ENCODE data around the gene FNDC3B. TPM values are rescaled to one million over a fixed set of nuclear protein-coding genes. Genes with fewer than 3 reads are reported as not detected.

Gene FNDC3B
- total and polyA plus RNA-seq, 9 donors, result 22.1 to 198 (median 108) TPM

DNA sequence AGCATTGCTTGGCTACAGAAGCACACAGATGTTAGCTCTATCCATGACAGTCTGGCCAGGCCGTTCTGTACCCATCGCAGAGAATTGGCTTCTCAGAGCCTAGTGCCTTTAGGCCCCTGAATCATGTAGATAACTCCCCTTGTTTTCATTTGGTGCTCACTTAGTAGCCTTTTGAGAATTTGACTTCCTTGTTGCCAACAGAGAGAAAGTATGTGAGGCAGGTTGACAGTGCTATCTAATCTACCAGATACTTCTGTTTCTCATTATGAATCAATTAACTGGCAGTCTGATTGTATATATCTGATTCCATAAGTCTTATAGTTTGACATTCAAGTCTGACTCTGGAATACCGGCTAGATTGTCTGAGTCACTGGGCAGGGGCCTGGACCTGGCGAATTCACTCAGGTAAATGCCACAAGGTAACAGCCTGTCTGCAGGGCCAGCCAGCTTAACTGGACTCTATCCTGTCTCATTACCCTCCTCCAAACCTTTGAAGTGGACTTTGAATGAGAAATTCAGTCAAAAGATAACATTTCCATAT is 248.6 kb downstream of the FNDC3B start:
- TF ChIP-seq, protein P1, sequence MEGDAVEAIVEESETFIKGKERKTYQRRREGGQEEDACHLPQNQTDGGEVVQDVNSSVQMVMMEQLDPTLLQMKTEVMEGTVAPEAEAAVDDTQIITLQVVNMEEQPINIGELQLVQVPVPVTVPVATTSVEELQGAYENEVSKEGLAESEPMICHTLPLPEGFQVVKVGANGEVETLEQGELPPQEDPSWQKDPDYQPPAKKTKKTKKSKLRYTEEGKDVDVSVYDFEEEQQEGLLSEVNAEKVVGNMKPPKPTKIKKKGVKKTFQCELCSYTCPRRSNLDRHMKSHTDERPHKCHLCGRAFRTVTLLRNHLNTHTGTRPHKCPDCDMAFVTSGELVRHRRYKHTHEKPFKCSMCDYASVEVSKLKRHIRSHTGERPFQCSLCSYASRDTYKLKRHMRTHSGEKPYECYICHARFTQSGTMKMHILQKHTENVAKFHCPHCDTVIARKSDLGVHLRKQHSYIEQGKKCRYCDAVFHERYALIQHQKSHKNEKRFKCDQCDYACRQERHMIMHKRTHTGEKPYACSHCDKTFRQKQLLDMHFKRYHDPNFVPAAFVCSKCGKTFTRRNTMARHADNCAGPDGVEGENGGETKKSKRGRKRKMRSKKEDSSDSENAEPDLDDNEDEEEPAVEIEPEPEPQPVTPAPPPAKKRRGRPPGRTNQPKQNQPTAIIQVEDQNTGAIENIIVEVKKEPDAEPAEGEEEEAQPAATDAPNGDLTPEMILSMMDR (IDR thresholded peaks at IDR 0.05), result no peak
- TF ChIP-seq EP300 (IDR thresholded peaks at IDR 0.05), result no peak
- TF ChIP-seq POLR2A (IDR thresholded peaks at IDR 0.05), result no peak
- no peaks in the 10 kb centered on the region for H3K36me3 ChIP-seq
- H3K27me3 ChIP-seq, result no peaks in the 10 kb centered on the region
- WGBS, 3 donors, result 57 to 58% (median 57%) methylated on average over 4 of the region's 4 CpGs
- no peak overlapping the region for H3K4me3 ChIP-seq
- H3K9me3 ChIP-seq, result no peaks in the 10 kb centered on the region
- no peak overlapping the region for H3K27ac ChIP-seq
- no peak for DNase-seq
- intact Hi-C loops (cut with DNase I), result no loop called here
- H3K4me1 ChIP-seq (ENCODE audit: insufficient read depth), result peaks cover 12% of the 10 kb centered on the region

DNA sequence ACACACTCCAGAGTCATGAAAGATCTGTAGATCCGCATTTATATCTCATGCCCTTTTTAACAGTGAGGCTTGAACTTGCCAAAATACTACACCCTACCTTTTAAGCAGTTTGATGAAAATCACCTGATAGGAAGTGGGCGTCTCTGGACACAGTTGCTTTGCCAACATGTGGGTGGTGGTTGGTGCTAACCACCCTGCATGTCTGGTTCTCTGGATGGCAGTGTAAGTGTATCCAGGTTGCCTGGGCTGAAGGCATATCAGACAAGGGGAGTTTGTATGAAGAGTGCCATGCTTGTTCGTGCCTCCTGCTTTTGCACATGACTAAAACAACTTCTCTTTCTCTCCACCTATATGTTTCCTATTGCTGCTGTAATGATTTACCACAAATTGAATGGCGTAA is 249.3 kb downstream of the FNDC3B start:
- H3K4me1 ChIP-seq (ENCODE audit: insufficient read depth), result peaks cover 12% of the 10 kb centered on the region
- intact Hi-C loops (cut with DNase I), result no loop called here

GRCh38 chr3:172289583-172289982 is 250.2 kb downstream of the FNDC3B start:
- 75 to 88% (median 78%) methylated on average over 6 of the region's 6 CpGs for WGBS, 3 donors
- H3K4me1 ChIP-seq (ENCODE audit: insufficient read depth), result peaks cover 10% of the 10 kb centered on the region
- intact Hi-C loops (cut with DNase I), result no loop called here
- H3K27ac ChIP-seq, result no peak overlapping the region
- TF ChIP-seq POLR2A (IDR thresholded peaks at IDR 0.05), result no peak
- no peak for TF ChIP-seq EP300 (IDR thresholded peaks at IDR 0.05)
- TF ChIP-seq, protein P1 (IDR thresholded peaks at IDR 0.05), result no peak
- no peaks in the 10 kb centered on the region for H3K9me3 ChIP-seq
- H3K27me3 ChIP-seq, result no peaks in the 10 kb centered on the region
- DNase-seq, result peak in 2 of 5 donors; percentile 38 to 41
- no peaks in the 10 kb centered on the region for H3K36me3 ChIP-seq
- H3K4me3 ChIP-seq, result no peak overlapping the region

More for the DNA sequence above, 249.3 kb downstream of the FNDC3B start:
- H3K27ac ChIP-seq, result no peak overlapping the region
- no peak overlapping the region for H3K4me3 ChIP-seq
- 91 to 93% (median 93%) methylated on average over 4 of the region's 4 CpGs for WGBS, 3 donors
- H3K27me3 ChIP-seq, result no peaks in the 10 kb centered on the region
- DNase-seq, result no peak
- TF ChIP-seq, protein P1 (IDR thresholded peaks at IDR 0.05), result no peak
- TF ChIP-seq POLR2A (IDR thresholded peaks at IDR 0.05), result no peak
- no peak for TF ChIP-seq EP300 (IDR thresholded peaks at IDR 0.05)
- H3K9me3 ChIP-seq, result no peaks in the 10 kb centered on the region
- no peaks in the 10 kb centered on the region for H3K36me3 ChIP-seq

DNA sequence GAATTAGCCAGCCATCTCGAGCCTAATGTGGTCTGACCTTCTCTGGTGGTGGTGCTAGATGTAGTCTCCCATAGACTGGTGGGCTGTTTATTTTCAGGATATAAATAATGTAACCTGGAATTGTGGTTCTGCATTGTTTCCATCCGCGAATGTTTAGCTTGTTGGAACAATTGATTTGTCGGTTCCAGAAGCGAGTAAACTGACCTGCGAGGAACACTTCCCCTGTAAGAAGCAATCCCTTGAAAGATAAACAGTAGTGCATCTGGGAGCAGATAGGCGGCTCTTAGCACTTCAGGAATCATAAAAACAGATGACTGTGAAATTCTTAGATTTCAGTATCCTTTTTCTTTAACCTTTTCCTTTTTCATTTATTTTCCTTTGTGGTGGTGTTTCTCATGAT is 251.1 kb downstream of the FNDC3B start:
- Histone ChIP-seq H3K36me3 (no peaks in the 10 kb centered on the region), H3K27me3 (no peaks in the 10 kb centered on the region), H3K4me3 (no peak overlapping the region), H3K9me3 (no peaks in the 10 kb centered on the region), H3K4me1 (ENCODE audit: insufficient read depth) (peaks cover 9% of the 10 kb centered on the region), H3K27ac (no peak overlapping the region)
- WGBS, 3 donors, result 53 to 71% (median 65%) methylated on average over 7 of the region's 7 CpGs
- intact Hi-C loops (cut with DNase I), result no loop called here
- DNase-seq, result no peak
- TF ChIP-seq EP300 (IDR thresholded peaks at IDR 0.05) (no peak), POLR2A (IDR thresholded peaks at IDR 0.05) (no peak)
- TF ChIP-seq, protein P1 (IDR thresholded peaks at IDR 0.05), result no peak
